ENCODE measurements around the gene ARHGAP26.

Gene ARHGAP26

DNA sequence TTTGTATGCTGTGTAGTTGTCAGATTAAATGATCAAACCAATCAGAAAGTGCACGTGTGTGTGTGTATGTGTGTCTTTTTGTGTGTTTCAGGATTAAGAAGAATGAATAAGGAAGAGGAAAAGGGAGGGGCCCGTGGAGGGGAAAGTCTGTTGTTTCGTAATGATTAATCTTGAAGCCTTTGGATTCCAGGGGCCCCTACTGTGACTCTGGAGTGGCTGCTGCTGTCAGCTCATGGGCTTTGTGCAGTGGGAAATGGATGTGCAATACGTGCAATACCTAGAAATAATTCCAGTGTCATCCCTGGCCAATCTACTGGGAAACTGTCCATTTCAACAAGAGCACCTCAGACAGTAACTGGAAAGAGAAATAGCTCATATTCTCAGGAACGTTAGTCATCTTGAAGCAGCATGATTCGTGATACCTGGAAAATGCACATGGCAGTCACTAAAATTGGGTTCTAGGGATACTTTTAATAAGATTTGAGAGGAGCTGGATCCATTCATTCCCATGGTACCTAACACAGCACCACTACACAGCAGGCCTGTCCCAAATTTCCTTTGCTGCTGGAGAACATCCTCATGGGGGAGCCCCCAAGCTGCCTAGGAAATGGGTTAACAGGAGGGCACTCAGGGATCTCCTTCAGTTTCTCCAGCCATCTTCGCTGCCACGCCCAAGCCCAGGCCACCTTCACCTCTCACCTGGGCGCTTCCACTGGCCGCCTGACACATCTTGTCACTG, 447.1 kb downstream of the ARHGAP26 start:
- DNase-seq, result peak; percentile 81

DNA sequence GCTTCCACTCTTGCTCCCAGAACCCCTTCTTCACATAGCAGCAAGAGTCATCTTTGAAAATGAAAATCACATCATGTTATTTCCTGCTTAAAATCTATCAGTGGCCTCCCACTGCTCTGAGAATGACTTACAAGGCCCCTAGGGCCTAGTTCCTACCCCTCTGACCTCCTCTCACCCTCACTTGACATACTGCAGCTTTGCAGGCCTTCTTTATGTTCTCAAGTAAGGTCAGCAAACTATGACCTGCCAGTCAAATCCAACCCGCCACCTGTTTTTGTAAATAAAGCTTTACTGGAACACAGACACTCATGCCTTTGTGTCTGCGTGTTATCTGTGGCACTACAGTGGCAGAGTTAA, 447.6 kb downstream of the ARHGAP26 start:
- DNase-seq, result no peak

DNA sequence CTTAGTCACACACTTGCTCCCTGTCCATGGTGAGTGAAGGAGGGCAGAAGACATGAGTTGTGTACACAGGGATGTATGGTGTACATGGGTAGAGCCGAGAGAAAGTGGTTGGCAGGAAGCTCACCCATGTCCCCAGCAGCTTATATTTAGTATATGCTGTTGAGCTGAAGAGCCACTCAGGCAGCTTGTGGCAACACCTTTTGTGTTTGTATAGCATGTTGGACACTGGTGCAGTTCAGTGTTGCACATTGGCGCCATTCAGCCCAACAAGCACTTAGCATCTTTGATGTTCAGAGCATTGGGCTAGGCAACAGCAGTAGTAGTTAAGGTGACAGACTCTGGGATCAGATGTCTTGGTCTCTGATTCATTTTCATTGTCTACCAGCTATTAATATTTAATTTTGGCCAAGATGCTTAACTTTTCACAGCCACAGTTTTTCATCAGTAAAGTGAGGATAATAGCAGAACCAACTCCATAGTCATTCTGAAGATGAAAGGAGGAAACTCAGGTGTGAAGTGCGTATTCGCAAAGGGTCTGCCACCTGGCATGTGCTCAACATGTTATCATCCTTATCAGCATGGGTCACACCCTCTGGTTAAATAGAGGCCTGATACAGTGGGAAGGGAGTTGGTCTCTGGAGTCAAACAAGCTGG, 448.5 kb downstream of the ARHGAP26 start:
- no peak for DNase-seq

DNA sequence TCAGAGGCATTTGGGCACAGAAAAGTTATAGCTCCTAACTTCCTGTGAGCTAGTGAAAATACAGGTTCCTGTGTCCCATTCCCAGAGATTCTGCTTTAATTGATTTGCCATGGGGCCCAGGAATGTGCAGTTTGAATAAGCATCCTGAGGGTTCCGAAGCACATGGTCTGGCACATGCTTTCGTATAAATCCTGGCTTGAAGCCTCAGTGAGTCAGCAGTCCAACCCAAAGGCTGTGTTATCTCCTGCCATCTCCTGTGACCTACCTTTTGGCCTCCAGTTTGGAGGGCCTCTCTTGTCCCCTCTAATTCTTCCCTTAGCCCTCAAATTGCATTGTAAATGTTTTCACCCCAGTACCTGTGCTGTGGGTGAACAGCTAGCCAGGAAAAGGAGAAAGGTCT, 449.5 kb downstream of the ARHGAP26 start:
- no peak for DNase-seq

DNA sequence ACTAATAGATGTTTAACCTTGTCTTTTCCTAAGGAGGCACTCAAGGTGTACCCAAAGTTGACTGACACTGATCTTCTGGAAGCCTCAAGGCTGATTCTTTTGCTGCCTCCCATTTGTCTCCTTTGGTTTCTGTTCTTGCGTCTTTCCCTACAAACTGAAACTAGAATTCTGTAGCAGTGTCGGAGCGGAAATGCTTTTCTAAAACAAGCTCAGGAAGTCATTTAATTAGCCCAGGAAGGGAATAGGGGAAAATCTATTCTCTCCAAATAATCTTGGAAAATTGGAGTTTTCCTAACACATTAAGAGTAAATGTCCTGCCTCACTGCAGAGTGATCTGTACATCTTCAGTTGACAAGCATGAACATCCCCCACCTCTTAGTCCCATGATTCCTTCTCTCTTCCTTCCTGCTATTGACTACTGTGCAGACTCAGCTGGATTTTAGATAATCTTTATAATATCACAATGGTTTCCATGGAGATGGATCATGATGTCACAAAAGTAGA, 450.6 kb downstream of the ARHGAP26 start:
- DNase-seq, result peak; percentile 52

DNA sequence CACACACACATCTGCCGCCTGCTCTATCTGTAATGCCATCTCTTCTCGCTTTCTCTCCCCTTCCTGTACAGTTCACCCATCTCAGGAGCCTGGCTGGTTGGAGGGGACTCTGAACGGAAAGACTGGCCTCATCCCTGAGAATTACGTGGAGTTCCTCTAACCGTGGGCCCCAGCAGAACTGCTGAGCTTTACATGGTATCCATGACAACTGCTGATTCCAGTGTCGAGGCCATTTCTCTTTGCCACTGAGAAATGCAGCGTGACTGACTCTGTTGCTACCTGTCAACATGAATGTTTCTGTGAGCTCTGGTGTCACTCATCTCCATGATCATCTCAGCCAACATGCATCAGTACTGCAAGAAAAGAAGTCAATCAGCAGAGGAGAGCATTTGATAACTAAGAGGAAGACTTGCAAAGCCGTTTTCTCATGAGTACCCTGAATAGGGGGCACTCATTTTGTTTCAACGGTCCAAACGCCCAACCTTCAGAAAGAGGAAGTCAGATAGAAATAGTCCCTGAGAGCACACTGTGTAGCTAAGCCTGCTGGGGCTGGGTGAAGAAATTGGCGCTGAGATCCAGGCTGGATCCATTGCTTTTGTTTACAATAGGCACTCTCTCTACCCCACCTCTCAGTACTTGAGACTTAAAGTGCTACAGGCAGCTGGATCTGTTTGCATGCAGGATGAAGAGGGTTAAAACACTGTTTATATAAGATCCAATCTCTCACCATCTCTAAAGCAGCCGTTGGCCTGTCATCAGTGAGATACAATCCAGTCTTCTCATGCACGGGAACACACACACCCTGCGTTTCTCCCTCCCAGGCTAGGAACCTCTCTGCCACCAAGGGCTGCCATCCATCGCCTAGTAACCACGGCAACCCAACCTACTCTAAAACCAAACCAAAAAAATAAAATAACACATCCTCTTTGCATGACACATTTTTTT, 452.4 kb downstream of the ARHGAP26 start:
- DNase-seq, result peak; percentile 57

DNA sequence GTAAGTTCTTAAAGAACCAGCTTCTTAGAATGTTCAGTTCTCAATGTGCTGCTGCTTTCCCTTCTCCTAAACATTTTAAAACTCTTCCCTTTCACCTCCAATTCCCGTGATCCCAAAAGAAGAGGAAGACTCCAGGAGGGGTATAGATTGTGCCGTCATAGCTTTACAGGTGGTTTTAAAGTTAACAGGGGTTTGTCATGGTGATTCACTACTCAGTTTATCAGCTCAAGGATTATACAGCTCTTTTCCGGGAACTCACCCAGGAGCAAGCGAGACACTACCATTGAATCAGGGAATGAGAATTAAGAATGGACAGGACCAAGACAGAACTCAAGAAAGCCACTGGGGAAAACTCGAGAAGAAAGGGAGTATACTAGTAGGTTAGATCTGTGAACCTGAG, 454.5 kb downstream of the ARHGAP26 start:
- DNase-seq, result no peak

DNA sequence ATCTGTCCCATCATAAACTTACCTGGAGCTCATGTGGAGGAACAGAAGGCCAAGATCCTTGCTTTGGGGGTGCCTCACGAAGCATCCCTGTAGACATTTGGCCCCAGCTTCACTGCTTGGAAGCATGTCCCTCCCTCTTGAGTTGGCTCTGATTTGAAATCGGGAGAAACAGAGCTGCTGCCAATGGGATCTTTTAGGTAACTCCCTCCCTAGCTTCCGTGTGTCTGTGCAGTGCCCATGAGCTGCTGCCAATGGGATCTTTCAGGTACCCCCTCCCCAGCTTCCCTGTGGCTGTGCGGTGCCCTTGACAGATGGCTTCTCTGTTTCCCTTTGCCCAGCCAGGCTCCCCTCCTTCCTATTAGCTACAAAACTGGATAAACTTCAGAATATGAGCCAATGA, 455.3 kb downstream of the ARHGAP26 start:
- DNase-seq, result no peak

DNA sequence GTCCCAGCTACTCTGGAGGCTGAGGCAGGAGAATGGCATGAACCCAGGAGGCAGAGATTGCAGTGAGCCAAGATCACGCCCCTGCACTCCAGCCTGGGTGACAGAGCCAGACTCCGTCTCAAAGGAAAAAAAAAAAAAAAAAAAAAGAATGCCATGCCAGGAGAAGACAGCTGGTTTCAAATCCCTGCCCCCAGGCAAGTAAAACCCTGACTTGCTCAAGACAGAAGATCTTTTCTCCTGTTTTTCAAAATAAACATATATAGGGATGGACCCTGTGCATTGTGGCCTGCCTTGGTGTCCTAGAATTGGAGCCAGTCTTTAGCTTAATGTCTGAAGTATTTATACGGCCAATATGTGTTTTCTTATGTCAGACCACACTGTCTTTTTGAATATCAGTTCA, 456.2 kb downstream of the ARHGAP26 start:
- DNase-seq, result no peak

DNA sequence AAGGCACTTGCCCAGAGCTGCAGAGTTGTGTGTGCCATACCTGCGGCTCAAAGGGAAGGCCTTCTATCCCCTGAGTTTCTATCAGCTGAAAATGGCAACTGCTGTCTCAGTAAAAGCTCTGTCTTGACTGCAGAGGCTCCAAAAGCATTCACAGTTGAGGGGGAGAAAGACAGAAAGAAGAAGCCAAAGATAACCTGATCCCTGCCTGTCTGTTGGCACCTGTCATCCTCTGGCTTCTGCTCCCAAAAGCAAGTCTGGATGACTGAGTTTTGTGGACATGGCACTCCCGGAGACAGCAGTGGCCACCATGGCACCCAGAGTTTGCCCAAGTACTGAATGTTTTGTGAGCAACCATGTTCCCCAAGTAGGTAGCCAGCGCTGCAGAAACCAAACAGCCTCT, 456.7 kb downstream of the ARHGAP26 start:
- DNase-seq, result no peak

DNA sequence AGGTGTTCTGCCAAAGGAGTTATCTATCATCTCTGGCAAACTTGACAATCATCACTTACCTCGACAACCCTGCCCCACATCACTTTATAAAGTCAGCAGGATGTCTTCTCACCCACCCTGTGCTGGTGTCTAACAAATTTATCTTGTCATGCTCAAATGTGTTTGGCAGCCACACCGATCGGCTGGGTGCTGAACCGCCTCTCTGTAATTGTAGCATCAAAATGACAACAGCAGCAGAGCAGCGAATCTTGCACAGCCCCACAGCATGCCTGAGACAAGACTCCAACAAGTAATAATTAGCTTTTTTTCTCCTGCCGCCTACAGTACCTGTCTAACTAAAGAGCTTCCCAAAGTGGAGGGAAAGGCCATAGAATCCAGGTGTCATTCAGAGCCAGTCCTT, 457.1 kb downstream of the ARHGAP26 start:
- no peak for DNase-seq

DNA sequence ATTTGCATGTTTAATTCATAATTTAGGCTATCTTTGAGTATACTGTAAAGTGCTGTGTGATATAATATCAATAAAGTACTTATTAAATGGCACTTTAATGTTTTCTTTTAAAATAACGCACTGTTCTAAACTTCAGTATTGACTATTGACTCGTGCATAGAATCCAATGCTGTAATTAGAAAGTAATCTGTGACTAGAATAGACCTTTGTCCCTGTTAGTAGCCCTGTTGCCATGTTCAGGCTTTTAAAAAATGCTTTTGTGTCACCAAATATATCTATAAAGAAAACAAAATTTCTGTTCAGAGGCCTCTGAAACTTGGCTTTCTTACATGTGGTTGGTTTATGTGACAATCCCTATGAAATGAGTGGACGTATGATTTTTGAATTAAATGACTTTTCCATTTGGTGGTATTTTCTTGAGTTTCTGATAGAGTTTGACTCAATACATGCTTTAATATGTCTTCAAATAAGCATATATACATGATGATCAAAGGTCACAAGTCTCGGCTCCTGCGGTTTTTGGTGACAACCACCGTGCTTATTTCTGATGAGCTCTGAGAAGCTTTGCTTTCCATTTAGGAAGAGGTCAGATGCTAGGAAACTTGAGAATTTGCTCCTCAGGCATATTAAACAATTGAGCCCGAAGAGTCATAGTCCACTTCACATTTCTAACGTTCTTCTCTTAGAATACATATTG, 458.6 kb downstream of the ARHGAP26 start:
- no peak for DNase-seq

DNA sequence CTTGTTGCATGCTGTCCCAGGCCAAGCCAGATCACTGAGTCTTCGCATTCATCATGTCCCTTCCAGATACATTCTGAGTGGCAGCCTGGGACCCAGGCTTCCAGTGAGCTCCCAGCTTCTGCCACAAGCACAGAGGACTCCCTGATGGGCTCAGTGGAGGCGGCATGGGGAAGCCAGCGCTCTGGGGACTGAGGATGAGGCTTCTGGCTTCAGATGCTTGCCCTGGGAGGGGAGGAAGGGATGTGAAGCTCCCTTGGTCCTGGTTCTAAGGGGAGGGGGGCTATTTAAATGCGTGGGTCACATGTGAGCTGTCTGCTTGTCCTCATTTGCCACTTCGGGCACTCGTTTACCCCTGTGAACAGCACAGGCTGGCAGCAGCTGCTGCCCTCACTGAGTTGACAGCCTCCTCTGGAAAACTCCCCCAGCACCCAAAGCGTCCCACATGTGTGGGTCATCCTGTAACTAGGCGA, 459.3 kb downstream of the ARHGAP26 start:
- no peak for DNase-seq

DNA sequence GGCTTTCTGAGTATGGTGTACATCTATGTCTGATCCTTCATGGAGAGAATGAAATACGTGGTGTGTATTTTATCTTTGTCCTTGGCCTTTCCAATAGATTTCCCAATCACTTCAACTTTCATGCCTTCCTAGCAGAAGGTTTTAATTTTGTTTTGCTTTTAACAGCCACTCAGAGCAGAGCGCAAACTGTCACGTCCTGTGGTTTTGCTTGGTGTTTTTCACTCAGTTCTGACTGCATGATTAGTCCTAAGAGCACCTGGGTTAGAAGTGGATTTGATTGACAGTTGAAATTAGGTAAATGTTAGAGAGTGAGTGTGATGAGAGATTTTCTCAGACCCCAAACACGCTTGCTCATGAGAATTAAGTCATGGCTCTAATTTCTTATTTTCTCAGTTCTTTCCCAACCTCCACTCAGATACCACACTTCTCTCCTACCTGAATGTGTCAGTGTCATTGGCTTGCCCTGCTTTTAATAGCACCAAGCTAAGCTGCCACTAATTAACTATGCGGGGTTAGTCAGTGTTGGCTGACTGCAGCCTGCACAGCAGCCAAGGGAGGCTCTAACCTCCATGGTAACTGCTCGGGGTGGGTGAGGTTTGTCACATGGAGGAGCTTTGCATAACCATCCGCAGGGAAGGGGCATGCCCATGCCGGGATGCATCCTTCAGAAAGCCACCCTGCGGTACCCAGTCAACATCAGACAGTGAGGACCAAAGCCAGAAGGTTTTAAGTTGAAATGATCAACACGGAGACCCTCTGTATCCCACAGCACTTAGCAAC, 459.9 kb downstream of the ARHGAP26 start:
- DNase-seq, result no peak

DNA sequence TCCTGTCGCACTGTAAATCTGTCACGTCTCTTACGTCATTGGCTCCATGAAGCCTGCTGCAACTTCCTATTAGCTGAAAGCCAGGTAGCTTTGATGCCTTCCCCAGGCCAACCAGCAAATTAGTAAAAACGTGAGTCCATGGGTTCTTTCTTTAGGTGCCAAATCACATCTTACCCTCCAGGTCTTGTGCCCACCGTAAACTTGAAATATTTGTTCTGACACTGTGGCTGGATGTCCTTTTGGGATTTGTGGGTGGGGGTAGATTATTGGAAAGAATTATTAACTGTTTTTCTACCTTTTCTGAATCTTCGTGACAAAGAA, 460.5 kb downstream of the ARHGAP26 start:
- DNase-seq, result no peak

DNA sequence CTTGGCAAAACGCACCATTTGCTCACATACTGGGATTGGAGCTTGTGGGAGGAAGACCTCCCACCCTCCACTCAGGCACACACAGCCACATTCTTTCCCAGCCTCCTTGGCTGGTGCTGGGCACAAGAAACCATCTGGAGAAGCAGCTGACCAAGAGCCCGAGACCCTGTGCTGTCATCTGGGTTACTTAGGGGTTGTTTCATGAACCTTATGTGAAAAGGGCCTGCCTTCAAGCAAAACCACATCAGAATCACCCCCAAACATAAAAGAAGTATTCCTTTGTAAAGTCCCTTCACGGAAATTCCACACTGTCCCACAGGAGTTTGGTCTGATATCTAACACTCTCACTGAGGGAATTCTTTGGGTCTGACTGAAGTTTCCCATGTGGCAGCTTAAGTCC, 461.2 kb downstream of the ARHGAP26 start:
- no peak for DNase-seq

DNA sequence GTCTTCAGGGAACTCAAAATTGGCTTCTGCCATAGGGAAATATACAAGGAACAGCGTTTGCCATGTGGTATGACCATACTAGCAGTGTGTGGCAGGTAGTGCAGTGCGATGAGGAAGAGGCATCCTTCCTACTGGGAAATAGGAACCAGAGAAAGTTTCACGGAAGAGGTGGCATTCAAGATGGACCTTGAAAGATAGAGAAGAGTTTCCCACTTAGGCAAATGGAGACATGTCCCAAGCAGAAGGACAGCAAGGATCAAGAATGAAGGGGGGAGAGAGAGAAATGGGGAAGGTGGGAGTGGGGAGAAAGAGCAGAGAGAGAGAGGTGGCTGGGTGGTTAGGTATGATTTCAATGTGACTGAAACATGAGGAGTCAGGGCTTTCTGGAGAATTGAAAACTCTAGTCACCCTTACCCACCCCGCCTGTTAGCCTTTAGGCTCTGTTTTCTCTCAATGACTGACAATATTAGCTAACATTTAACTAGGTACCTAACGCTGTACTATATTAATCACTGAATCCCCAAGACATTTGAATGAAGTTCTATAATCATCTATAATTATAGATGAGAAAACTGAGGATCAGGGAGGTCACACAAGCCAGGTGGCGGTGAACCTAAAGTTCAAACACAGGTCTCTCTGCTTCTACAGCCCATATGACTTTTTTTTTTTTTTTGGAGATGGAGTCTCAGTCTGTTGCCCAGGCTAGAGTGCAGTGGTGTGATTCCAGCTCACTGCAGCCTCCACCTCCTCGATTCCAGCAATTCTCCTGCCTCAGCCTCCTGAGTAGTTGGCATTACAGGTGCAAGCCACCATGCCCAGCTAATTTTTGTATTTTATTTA, 462.0 kb downstream of the ARHGAP26 start:
- no peak for DNase-seq

DNA sequence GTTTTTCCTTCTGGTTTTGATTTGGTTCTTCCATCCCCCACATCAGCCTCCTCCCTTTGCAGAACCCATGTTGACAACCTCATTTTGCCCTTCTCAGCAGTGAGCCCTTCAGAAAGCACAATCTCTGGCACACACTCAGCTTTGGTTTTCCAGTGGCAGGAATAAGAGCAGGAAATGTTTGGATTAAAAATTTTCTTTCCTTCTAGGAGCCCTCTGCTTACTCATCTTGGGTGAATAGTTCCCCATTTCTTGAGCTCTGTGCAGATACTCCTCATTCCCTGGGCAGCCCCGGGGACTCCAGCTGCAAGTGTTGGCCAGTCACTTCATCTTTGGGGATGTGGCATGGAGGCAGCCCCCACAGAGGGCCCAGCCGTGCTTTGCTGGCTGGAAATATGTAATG, 462.9 kb downstream of the ARHGAP26 start:
- DNase-seq, result peak; percentile 57

DNA sequence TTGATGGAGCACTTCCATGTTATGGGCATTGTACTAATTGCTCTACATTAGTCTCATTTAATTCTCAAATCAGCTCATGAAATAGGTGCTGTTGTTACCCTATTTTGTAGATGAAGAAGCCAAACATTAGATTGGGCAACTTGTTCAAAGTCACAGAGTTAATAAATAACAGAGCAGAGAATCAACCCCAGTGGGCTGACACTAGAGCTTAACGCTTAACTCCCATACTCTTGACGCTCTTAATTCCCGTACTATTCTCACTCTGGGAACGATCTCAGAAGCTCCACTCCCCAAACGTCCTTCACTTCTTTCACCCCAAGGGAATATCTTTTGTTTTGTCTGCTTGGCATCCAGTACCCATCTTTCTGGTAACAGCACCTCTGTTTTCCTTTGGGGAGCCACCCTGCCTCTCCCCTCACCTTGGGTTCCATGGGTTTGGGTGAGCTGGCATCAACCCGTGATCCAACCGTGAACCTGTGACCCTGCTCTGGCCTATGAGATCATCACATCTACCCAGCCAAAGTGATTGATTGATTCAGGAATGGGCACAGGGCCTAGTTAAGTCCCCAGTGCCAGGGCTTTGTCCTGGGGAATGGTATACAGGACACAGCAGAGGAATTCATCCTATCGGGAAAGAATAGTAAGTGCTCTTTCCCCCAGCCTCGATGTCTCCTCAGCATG, 464.1 kb downstream of the ARHGAP26 start:
- no peak for DNase-seq

DNA sequence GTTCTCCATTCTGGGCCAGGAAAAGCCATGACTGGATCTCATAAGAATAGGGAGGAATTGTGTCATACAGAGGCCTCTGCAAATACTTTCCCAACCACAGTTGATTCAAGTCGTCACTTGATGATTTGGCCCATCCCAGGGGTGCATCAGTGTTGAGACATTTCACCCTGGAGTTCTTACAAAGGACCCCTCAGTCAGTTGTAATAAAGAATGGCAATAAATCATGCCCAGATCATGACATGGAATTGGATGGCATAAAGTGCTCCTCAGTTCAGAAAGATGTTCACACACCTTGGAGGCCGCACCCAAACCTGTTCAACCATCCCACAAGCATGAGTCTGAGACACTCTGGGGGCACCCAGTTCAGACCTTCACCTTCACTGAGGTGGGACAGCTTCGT, 465.2 kb downstream of the ARHGAP26 start:
- no peak for DNase-seq

DNA sequence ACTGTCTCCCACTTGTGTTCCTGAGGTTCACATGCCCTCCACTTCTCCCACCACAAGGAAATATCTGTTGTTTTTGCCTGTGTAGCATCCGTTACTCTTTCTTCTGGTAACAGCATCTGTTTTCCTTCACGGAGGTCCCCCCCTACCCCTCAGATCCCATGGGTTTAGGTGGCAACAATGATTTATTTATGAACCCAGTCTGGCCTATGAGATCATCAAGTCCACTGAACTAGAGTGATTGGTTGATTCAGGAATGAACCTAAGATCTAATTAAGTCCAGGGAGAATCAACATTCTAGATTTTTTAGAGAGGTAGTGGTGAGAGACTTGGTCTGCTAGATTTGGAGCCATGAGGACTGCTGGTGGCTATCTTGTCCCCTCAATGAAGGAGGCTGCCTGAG, 466.5 kb downstream of the ARHGAP26 start:
- no peak for DNase-seq

All from suppressor macrophage treated with lipopolysaccharide for 4 hours (primary cell).